GM12878 (cell line): ENCODE results near the gene ANO2. TPM values are rescaled to one million over a fixed set of nuclear protein-coding genes. Genes with fewer than 3 reads are reported as not detected.

Experiments
- ATAC-seq: fragments of 200-7000 bp; cut with Tn5 transposase; 3 replicates; pipeline ENCODE4 v1.9.1; 2020; ENCODE audit warnings: mild to moderate bottlenecking, moderate library complexity
- BruUV-seq: library from RNA; stranded (reverse); fragments of 400-500 nt; replicated peaks from 2 replicates; lab custom pipeline; 2021; lab: Mats Ljungman, UMichigan
- CTCF ChIA-PET: fragments of 300-600 bp; sonication (Branson Sonifier 250); formaldehyde crosslinking; extraction: SDS; loops from one replicate; lab custom pipeline; 2021; ENCODE audit warnings: inconsistent platforms; lab: Yijun Ruan, JAX
- POLR2A ChIA-PET: fragments of 350-600 bp; formaldehyde crosslinking; extraction: SDS; loops from one replicate; lab custom pipeline; 2021; ENCODE audit warnings: inconsistent platforms; lab: Charles Lee
- RAD21 ChIA-PET: fragments of 300-600 bp; sonication (Branson Sonifier 250); formaldehyde crosslinking; loops from one replicate; lab custom pipeline; 2023; ENCODE audit warnings: antibody characterized with exemption; ENCODE audit not compliant: unreplicated experiment; lab: Charles Lee
- SMC1A ChIA-PET: fragments of 300-600 bp; sonication (Branson Sonifier 250); formaldehyde crosslinking; loops from one replicate; lab custom pipeline; 2023; ENCODE audit not compliant: unreplicated experiment, uncharacterized antibody; lab: Charles Lee
- DNase-seq: peaks from one replicate; pipeline ENCODE4 v3.0.0-alpha.2; 2011; ENCODE audit warnings: low read depth, low spot score
- FAIRE-seq: peaks from 3 replicates; lab custom pipeline; 2011; peaks lifted over from hg19 to GRCh38; lab: Jason Lieb, UNC
- H2AFZ ChIP-seq: 2 replicates; pipeline ENCODE4 v1.6.0; 2011; ENCODE audit warnings: low read depth, low read length, control low read depth; ENCODE audit not compliant: control insufficient read depth
- H3K27ac ChIP-seq: 2 replicates; pipeline ENCODE4 v1.5.1; 2011; ENCODE audit warnings: control low read depth; ENCODE audit not compliant: control insufficient read depth, insufficient read depth
- H3K27me3 ChIP-seq, 2 experiments: replicated peaks in 1 of 2; 2 replicates each; pipeline versions ENCODE4 v1.6.0 to v1.6.1; 2011; ENCODE audit warnings: low read length in 1 of 2; ENCODE audit not compliant: control insufficient read depth in 2 of 2, insufficient read depth in 2 of 2
- H3K36me3 ChIP-seq, 2 experiments: 2 replicates each; pipeline ENCODE4 v1.5.1; 2011; ENCODE audit warnings: low read length in 1 of 2; ENCODE audit not compliant: control insufficient read depth in 2 of 2, insufficient read depth in 2 of 2
- H3K4me1 ChIP-seq: 2 replicates; pipeline ENCODE4 v1.6.1; 2011; ENCODE audit warnings: mild to moderate bottlenecking, low read length, moderate library complexity, mixed read lengths; ENCODE audit not compliant: control insufficient read depth, insufficient read depth
- H3K4me2 ChIP-seq: 2 replicates; pipeline ENCODE4 v1.6.0; 2011; ENCODE audit warnings: control low read depth; ENCODE audit not compliant: control insufficient read depth, insufficient read depth
- H3K4me3 ChIP-seq: fragments of 200-600 bp; sonication (generic); 2 replicates; pipeline ENCODE4 v1.5.1; 2016
- H3K79me2 ChIP-seq: 2 replicates; pipeline ENCODE4 v1.6.0; 2011; ENCODE audit warnings: low read length; ENCODE audit not compliant: control insufficient read depth, insufficient read depth
- H3K9ac ChIP-seq: 2 replicates; pipeline ENCODE4 v1.8.0; 2011; ENCODE audit warnings: low read length, control low read depth, mixed read lengths; ENCODE audit not compliant: control insufficient read depth, insufficient read depth
- H3K9me3 ChIP-seq: replicated peaks from 3 replicates; pipeline ENCODE4 v1.5.1; 2011; ENCODE audit warnings: mild to moderate bottlenecking, low read length; ENCODE audit not compliant: control insufficient read depth, insufficient read depth
- H4K20me1 ChIP-seq: 2 replicates; pipeline ENCODE4 v1.6.0; 2011; ENCODE audit not compliant: control insufficient read depth, insufficient read depth
- CREB1 ChIP-seq: IDR thresholded peaks from 2 replicates; pipeline ENCODE4 v1.6.1; 2012; ENCODE audit warnings: low read depth, mild to moderate bottlenecking, inconsistent platforms
- EP300 ChIP-seq, 2 experiments: fragments of 150-350 bp in 1 of 2; IDR thresholded peaks; 2 replicates each; pipeline ENCODE4 v1.6.1; 2011 to 2012; ENCODE audit warnings: low read depth in 2 of 2, low read length in 2 of 2, borderline replicate concordance in 1 of 2, improper control_type of control experiment in 1 of 2, inconsistent platforms in 1 of 2; ENCODE audit not compliant: control insufficient read depth in 1 of 2
- IKZF1 ChIP-seq: fragments of 450-650 bp; conservative IDR thresholded peaks from 2 replicates; pipeline ENCODE4 v1.6.1; 2017; ENCODE audit warnings: antibody characterized with exemption, mild to moderate bottlenecking
- IRF4 ChIP-seq: IDR thresholded peaks from 2 replicates; pipeline ENCODE4 v1.6.1; 2011; ENCODE audit warnings: low read depth, low read length
- JUND ChIP-seq: IDR thresholded peaks from 2 replicates; pipeline ENCODE4 v1.6.1; 2012; ENCODE audit warnings: low read depth, mild to moderate bottlenecking, low read length, improper control_type of control experiment, moderate library complexity
- RFX5 ChIP-seq: IDR thresholded peaks from 2 replicates; pipeline ENCODE4 v1.6.1; 2011; ENCODE audit warnings: low read depth, low read length, improper control_type of control experiment
- SMAD5 ChIP-seq: IDR thresholded peaks from 2 replicates; pipeline ENCODE4 v1.6.1; 2016; ENCODE audit warnings: antibody characterized with exemption, low read depth
- STAT3 ChIP-seq: IDR thresholded peaks from 2 replicates; pipeline ENCODE4 v1.6.1; 2011; ENCODE audit warnings: low read depth, low read length, improper control_type of control experiment
- TCF7 ChIP-seq: IDR thresholded peaks from 2 replicates; pipeline ENCODE4 v1.6.1; 2014; ENCODE audit warnings: antibody characterized with exemption, borderline replicate concordance
- WRNIP1 ChIP-seq: IDR thresholded peaks from 2 replicates; pipeline ENCODE4 v1.6.1; 2011; ENCODE audit warnings: low read depth, low read length, improper control_type of control experiment, borderline replicate concordance
- ZNF274 ChIP-seq: IDR thresholded peaks from one replicate; pipeline ENCODE4 v1.8.0; 2011; ENCODE audit not compliant: insufficient read length, insufficient read depth
- WGBS: methylation state at CpG from one replicate; pipeline ENCODE4 v1.1.6; 2016; ENCODE audit warnings: low lambda C conversion rate; ENCODE audit not compliant: insufficient replicate concordance, insufficient coverage; ENCODE audit errors: missing lambda C conversion rate; 5-methylcytosine and 5-hydroxymethylcytosine counted together
- in situ Hi-C: fragments of 300-500 bp; cut with MboI; formaldehyde crosslinking; loops from 9 replicates; pipeline ENCODE4 v1.14.3; 2018; ENCODE audit warnings: mixed read lengths
- intact Hi-C: fragments of 100-400 bp; cut with micrococcal nuclease; formaldehyde crosslinking; loops from one replicate; pipeline ENCODE4 v1.14.2; 2022; ENCODE audit not compliant: unreplicated experiment
- polyA plus RNA-seq, 11 experiments: library from polyadenylated mRNA; depleted of rRNA in 4 of 11; unstranded in 6 of 11; stranded (reverse) in 5 of 11; fragments of >200 nt; fragmentation: Nextera tagmentation in 4 of 11; fragmentation: Illumina TruSeq in 1 of 11; extraction: Ambion mirVana in 4 of 11; extraction: Trizol in 1 of 11; gene quantifications; 1 replicate in 1 of 11; 2 replicates in 10 of 11; pipeline versions ENCODE4 v1.2.1 to v1.2.3, GENCODE V29; 2011 to 2016; ENCODE audit warnings: inconsistent platforms in 2 of 11, missing spikeins in 2 of 11, low read depth in 1 of 11
- total RNA-seq, 4 experiments: library from RNA; depleted of rRNA in 3 of 4; stranded (reverse); fragments of >200 nt in 3 of 4; fragmentation: Illumina TruSeq in 1 of 4; extraction: Trizol in 1 of 4; gene quantifications; 2 replicates each; pipeline versions ENCODE4 v1.2.1 to v1.2.3, GENCODE V29; 2013 to 2021
- TF ChIP-seq, protein P1 (sequence below): IDR thresholded peaks from 2 replicates; pipeline ENCODE4 v1.6.1; 2012; ENCODE audit warnings: low read depth, low read length, improper control_type of control experiment
- TF ChIP-seq, protein P2 (sequence below): fragments of 450-650 bp; IDR thresholded peaks from 2 replicates; pipeline ENCODE4 v1.6.1; 2016; ENCODE audit warnings: mild to moderate bottlenecking
- TF ChIP-seq, protein P3 (sequence below): fragments of 450-650 bp; IDR thresholded peaks from 2 replicates; pipeline ENCODE4 v1.6.1; 2016; ENCODE audit warnings: mild to moderate bottlenecking
- TF ChIP-seq, protein P4 (sequence below): IDR thresholded peaks from 2 replicates; pipeline ENCODE4 v1.6.1; 2012; ENCODE audit warnings: low read depth, low read length, improper control_type of control experiment
- TF ChIP-seq, protein P5 (sequence below): IDR thresholded peaks from 2 replicates; pipeline ENCODE4 v1.6.1; 2012; ENCODE audit warnings: improper control_type of control experiment, low read depth, low read length; ENCODE audit not compliant: insufficient replicate concordance

The ANO2 gene
- total and polyA plus RNA-seq, 10 of the 15 experiments (the other 5 are each of a cell fraction or from before 2014, with no cell fraction given) = not detected

DNA sequence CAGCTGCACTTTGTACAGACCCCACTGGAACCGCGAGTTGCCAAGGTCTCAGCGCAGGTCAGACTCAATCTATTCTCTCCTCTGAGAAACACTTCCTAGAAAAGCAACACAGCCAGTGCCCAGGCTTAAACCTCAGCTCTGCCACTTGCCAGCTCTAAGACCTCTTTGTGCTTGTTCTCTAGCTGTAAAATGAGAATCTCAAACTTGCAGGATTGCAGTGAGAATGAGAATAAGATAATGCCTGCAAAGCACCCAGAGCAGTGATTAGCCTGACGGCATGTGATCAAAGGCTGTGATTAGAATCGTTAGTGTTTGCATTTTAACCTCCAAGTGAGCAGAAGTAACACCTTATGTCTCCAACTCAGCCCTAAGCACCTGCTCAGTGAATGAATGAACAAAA, 21.3 kb downstream of the ANO2 start:
- Histone ChIP-seq H3K4me2 (no peak overlapping the region), H3K4me3 (no peak overlapping the region), H4K20me1 (no peaks in the 10 kb centered on the region), H3K79me2 (no peaks in the 10 kb centered on the region), H2AFZ (no peak overlapping the region), H3K9ac (no peak overlapping the region), H3K27ac (no peak overlapping the region), H3K9me3 (no peaks in the 10 kb centered on the region), H3K36me3 (no peaks in the 10 kb centered on the region), H3K27me3 (peaks cover 0 to 6% of the 10 kb centered on the region in 2 experiments; a peak in 2 of 4 replicates), H3K4me1 (no peaks in the 10 kb centered on the region)
- DNase-seq (no peak), FAIRE-seq (no peak), ATAC-seq (no peak)
- no TSS peak for BruUV-seq
- ChIA-PET RAD21 (no interaction called here), CTCF (no interaction called here), SMC1A (no interaction called here), POLR2A (no interaction called here)
- intact Hi-C loops (no loop called here), in situ Hi-C loops (no loop called here)
- 36% methylated on average over 5 of the region's 5 CpGs for WGBS
- TF ChIP-seq, protein P1, sequence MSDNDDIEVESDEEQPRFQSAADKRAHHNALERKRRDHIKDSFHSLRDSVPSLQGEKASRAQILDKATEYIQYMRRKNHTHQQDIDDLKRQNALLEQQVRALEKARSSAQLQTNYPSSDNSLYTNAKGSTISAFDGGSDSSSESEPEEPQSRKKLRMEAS = no peak
- TF ChIP-seq STAT3 (no peak), WRNIP1 (no peak), IRF4 (no peak), TCF7 (no peak), JUND (no peak), CREB1 (no peak), EP300 (IDR thresholded peaks at IDR 0.05; ENCODE audit: borderline replicate concordance in 1 of 2, control insufficient read depth in 1 of 2, low read depth in 2 of 2, low read length in 2 of 2) (no peak), IKZF1 (no peak), SMAD5 (no peak), ZNF274 (no peak), RFX5 (no peak)
- TF ChIP-seq, protein P2, sequence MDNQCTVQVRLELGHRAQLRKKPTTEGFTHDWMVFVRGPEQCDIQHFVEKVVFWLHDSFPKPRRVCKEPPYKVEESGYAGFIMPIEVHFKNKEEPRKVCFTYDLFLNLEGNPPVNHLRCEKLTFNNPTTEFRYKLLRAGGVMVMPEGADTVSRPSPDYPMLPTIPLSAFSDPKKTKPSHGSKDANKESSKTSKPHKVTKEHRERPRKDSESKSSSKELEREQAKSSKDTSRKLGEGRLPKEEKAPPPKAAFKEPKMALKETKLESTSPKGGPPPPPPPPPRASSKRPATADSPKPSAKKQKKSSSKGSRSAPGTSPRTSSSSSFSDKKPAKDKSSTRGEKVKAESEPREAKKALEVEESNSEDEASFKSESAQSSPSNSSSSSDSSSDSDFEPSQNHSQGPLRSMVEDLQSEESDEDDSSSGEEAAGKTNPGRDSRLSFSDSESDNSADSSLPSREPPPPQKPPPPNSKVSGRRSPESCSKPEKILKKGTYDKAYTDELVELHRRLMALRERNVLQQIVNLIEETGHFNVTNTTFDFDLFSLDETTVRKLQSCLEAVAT = no peak
- TF ChIP-seq, protein P3, sequence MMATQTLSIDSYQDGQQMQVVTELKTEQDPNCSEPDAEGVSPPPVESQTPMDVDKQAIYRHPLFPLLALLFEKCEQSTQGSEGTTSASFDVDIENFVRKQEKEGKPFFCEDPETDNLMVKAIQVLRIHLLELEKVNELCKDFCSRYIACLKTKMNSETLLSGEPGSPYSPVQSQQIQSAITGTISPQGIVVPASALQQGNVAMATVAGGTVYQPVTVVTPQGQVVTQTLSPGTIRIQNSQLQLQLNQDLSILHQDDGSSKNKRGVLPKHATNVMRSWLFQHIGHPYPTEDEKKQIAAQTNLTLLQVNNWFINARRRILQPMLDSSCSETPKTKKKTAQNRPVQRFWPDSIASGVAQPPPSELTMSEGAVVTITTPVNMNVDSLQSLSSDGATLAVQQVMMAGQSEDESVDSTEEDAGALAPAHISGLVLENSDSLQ = no peak
- TF ChIP-seq, protein P4, sequence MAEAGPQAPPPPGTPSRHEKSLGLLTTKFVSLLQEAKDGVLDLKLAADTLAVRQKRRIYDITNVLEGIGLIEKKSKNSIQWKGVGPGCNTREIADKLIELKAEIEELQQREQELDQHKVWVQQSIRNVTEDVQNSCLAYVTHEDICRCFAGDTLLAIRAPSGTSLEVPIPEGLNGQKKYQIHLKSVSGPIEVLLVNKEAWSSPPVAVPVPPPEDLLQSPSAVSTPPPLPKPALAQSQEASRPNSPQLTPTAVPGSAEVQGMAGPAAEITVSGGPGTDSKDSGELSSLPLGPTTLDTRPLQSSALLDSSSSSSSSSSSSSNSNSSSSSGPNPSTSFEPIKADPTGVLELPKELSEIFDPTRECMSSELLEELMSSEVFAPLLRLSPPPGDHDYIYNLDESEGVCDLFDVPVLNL = no peak
- TF ChIP-seq, protein P5, sequence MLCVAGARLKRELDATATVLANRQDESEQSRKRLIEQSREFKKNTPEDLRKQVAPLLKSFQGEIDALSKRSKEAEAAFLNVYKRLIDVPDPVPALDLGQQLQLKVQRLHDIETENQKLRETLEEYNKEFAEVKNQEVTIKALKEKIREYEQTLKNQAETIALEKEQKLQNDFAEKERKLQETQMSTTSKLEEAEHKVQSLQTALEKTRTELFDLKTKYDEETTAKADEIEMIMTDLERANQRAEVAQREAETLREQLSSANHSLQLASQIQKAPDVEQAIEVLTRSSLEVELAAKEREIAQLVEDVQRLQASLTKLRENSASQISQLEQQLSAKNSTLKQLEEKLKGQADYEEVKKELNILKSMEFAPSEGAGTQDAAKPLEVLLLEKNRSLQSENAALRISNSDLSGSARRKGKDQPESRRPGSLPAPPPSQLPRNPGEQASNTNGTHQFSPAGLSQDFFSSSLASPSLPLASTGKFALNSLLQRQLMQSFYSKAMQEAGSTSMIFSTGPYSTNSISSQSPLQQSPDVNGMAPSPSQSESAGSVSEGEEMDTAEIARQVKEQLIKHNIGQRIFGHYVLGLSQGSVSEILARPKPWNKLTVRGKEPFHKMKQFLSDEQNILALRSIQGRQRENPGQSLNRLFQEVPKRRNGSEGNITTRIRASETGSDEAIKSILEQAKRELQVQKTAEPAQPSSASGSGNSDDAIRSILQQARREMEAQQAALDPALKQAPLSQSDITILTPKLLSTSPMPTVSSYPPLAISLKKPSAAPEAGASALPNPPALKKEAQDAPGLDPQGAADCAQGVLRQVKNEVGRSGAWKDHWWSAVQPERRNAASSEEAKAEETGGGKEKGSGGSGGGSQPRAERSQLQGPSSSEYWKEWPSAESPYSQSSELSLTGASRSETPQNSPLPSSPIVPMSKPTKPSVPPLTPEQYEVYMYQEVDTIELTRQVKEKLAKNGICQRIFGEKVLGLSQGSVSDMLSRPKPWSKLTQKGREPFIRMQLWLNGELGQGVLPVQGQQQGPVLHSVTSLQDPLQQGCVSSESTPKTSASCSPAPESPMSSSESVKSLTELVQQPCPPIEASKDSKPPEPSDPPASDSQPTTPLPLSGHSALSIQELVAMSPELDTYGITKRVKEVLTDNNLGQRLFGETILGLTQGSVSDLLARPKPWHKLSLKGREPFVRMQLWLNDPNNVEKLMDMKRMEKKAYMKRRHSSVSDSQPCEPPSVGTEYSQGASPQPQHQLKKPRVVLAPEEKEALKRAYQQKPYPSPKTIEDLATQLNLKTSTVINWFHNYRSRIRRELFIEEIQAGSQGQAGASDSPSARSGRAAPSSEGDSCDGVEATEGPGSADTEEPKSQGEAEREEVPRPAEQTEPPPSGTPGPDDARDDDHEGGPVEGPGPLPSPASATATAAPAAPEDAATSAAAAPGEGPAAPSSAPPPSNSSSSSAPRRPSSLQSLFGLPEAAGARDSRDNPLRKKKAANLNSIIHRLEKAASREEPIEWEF = no peak
